ENCODE measurements around the gene WDR62.

- no peak for TF ChIP-seq EZH2phosphoT487 (IDR thresholded peaks at IDR 0.05; ENCODE audit: borderline replicate concordance, low read depth, low read length)
- no peak for TF ChIP-seq CTCF (conservative IDR thresholded peaks at IDR 0.05; ENCODE audit: low read length)
These were observed 97.8 kb downstream of the WDR62 start, which contains the start of gene COX7A1 for GRCh38 chr19:36152352-36153091.

Data from OCI-LY7 (cell line).